ENCODE data around the gene PATE3.

- TF ChIP-seq CTCF (IDR thresholded peaks at IDR 0.05) (no peak), POLR2AphosphoS5 (IDR thresholded peaks at IDR 0.05) (no peak), EP300 (IDR thresholded peaks at IDR 0.05) (no peak)
Observed at GRCh38 chr11:125778728-125779127, 9.2 kb upstream of the PATE3 start, which contains the start of gene PATE2.

Data from stomach (tissue), 4 donors.